Activated naive CD4-positive, alpha-beta T cell treated with anti-CD3 and anti-CD28 coated beads, Interleukin-2, amount 50 U/mL, for 72 hours (primary cell): ENCODE results near the gene FBXO41. TPM values are rescaled to one million over a fixed set of nuclear protein-coding genes. Genes with fewer than 3 reads are reported as not detected.

Source experiments
- ATAC-seq, 2 donors: fragments of 150-1000 bp; cut with Tn5 transposase; 2 replicates each; pipeline ENCODE4 v1.10.0; 2021; ENCODE audit warnings: mild to moderate bottlenecking in 2 of 2, moderate library complexity in 2 of 2
- DNase-seq, 2 donors: peaks; one replicate each; pipeline ENCODE4 v3.0.0; 2021 to 2022; ENCODE audit warnings: low spot score in 2 of 2
- H3K27ac Mint-ChIP-seq, 2 donors: one replicate each; pipeline ENCODE4 v1.8.0; 2022; ENCODE audit warnings: mild to moderate bottlenecking in 2 of 2, mixed read lengths in 2 of 2
- H3K36me3 Mint-ChIP-seq, 2 donors: one replicate each; pipeline ENCODE4 v1.8.0; 2022; ENCODE audit warnings: mixed read lengths in 2 of 2
- H3K9me3 Mint-ChIP-seq, 2 donors: one replicate each; pipeline ENCODE4 v1.8.0; 2022; ENCODE audit warnings: mixed read lengths in 2 of 2
- total RNA-seq, 2 donors: library from RNA; stranded (reverse); gene quantifications; one replicate each; pipeline ENCODE4 v1.2.3, GENCODE V29; 2022

FBXO41 gene
- total RNA-seq, 2 donors from 2014 or later, result 16.0 to 41.5 TPM

- no peaks in the 10 kb centered on the region for H3K9me3 Mint-ChIP-seq
- peaks cover 0 to 6% of the 10 kb centered on the region in 2 donors for H3K36me3 Mint-ChIP-seq
- no peak overlapping the region for H3K27ac Mint-ChIP-seq
- ATAC-seq (peak in 1 of 2 donors; percentile 9), DNase-seq (peak in 1 of 2 donors; percentile 18)
These were observed 7.4 kb upstream of the FBXO41 start for GRCh38 chr2:73291461-73292315.

- no peaks in the 10 kb centered on the region for H3K9me3 Mint-ChIP-seq
- no peak overlapping the region for H3K27ac Mint-ChIP-seq
- peaks cover 0 to 6% of the 10 kb centered on the region in 2 donors for H3K36me3 Mint-ChIP-seq
- ATAC-seq (peak in 1 of 2 donors; percentile 24), DNase-seq (peak in 1 of 2 donors; percentile 69)
These were observed 6.8 kb upstream of the FBXO41 start for GRCh38 chr2:73291093-73291460.

- Mint-ChIP-seq H3K27ac (no peak overlapping the region), H3K9me3 (no peaks in the 10 kb centered on the region), H3K36me3 (peaks cover 0 to 6% of the 10 kb centered on the region in 2 donors)
- ATAC-seq (no peak), DNase-seq (peak in 1 of 2 donors; percentile 55)
These were observed 6.0 kb upstream of the FBXO41 start for GRCh38 chr2:73290049-73290839.

GRCh38 chr2:73289304-73289703 lies 5.0 kb upstream of the FBXO41 start:
- ATAC-seq, result no peak
- DNase-seq, result no peak
- H3K36me3 Mint-ChIP-seq, result peaks cover 0 to 6% of the 10 kb centered on the region in 2 donors
- no peak overlapping the region for H3K27ac Mint-ChIP-seq
- H3K9me3 Mint-ChIP-seq, result no peaks in the 10 kb centered on the region

- DNase-seq (no peak), ATAC-seq (no peak)
- no peak overlapping the region for H3K27ac Mint-ChIP-seq
- H3K36me3 Mint-ChIP-seq, result peaks cover 0 to 4% of the 10 kb centered on the region in 2 donors
- H3K9me3 Mint-ChIP-seq, result no peaks in the 10 kb centered on the region
These were observed 1.9 kb upstream of the FBXO41 start for GRCh38 chr2:73286134-73286655.

GRCh38 chr2:73285159-73285739 lies 971 bp upstream of the FBXO41 start:
- Mint-ChIP-seq H3K9me3 (no peaks in the 10 kb centered on the region), H3K27ac (no peak overlapping the region), H3K36me3 (peaks cover 0 to 6% of the 10 kb centered on the region in 2 donors)
- peak; percentile 9 to 26 for ATAC-seq
- DNase-seq, result peak in 1 of 2 donors; percentile 24

GRCh38 chr2:73283545-73284295 lies 558 bp downstream of the FBXO41 start:
- peak in 1 of 2 donors; percentile 25 for DNase-seq
- H3K36me3 Mint-ChIP-seq, result peaks cover 0 to 16% of the 10 kb centered on the region in 2 donors
- H3K27ac Mint-ChIP-seq, result peak overlapping the region; percentile 43 to 65
- ATAC-seq, result peak; percentile 40 to 57
- H3K9me3 Mint-ChIP-seq, result no peaks in the 10 kb centered on the region

- Mint-ChIP-seq H3K36me3 (peaks cover 0 to 22% of the 10 kb centered on the region in 2 donors), H3K27ac (peak overlapping the region; percentile 43 to 65), H3K9me3 (no peaks in the 10 kb centered on the region)
- DNase-seq (no peak), ATAC-seq (no peak)
These were observed 1.2 kb downstream of the FBXO41 start for GRCh38 chr2:73282924-73283544.

- H3K9me3 Mint-ChIP-seq, result no peaks in the 10 kb centered on the region
- DNase-seq (no peak), ATAC-seq (no peak)
- peaks cover 0 to 22% of the 10 kb centered on the region in 2 donors for H3K36me3 Mint-ChIP-seq
- no peak overlapping the region for H3K27ac Mint-ChIP-seq
These were observed 3.0 kb downstream of the FBXO41 start for GRCh38 chr2:73281244-73281643.

GRCh38 chr2:73279852-73280251 lies 4.4 kb downstream of the FBXO41 start:
- Mint-ChIP-seq H3K36me3 (peaks cover 0 to 22% of the 10 kb centered on the region in 2 donors), H3K27ac (no peak overlapping the region), H3K9me3 (no peaks in the 10 kb centered on the region)
- DNase-seq (no peak), ATAC-seq (no peak)

GRCh38 chr2:73272270-73272669 lies 12.0 kb downstream of the FBXO41 start:
- DNase-seq (no peak), ATAC-seq (no peak)
- Mint-ChIP-seq H3K27ac (no peak overlapping the region), H3K9me3 (no peaks in the 10 kb centered on the region), H3K36me3 (peaks cover 5 to 8% of the 10 kb centered on the region in 2 donors)

GRCh38 chr2:73269686-73270465 lies 14.4 kb downstream of the FBXO41 start:
- DNase-seq (no peak), ATAC-seq (no peak)
- Mint-ChIP-seq H3K9me3 (no peaks in the 10 kb centered on the region), H3K27ac (peak overlapping the region in 1 of 2 donors; percentile 6), H3K36me3 (peaks cover 5 to 8% of the 10 kb centered on the region in 2 donors)

- ATAC-seq (peak; percentile 93 to 96), DNase-seq (peak; percentile 60 to 70)
- H3K9me3 Mint-ChIP-seq, result no peaks in the 10 kb centered on the region
- H3K27ac Mint-ChIP-seq, result no peak overlapping the region
- H3K36me3 Mint-ChIP-seq, result peaks cover 5 to 8% of the 10 kb centered on the region in 2 donors
These were observed 15.2 kb downstream of the FBXO41 start for GRCh38 chr2:73268830-73269685.

GRCh38 chr2:73268366-73268829 lies 15.9 kb downstream of the FBXO41 start:
- DNase-seq, result no peak
- Mint-ChIP-seq H3K27ac (no peak overlapping the region), H3K36me3 (peaks cover 5 to 8% of the 10 kb centered on the region in 2 donors), H3K9me3 (no peaks in the 10 kb centered on the region)
- no peak for ATAC-seq
